Measurements from ENCODE around the gene LPCAT1. TPM values are rescaled to one million over a fixed set of nuclear protein-coding genes. Genes with fewer than 3 reads are reported as not detected.

LPCAT1 gene
- total RNA-seq, 4 donors from 2014 or later: 18.9 to 47.5 (median 29.2) TPM

GRCh38 chr5:1510631-1511030 is 13.1 kb downstream of the LPCAT1 start:
- TF ChIP-seq CTCF (IDR thresholded peaks at IDR 0.05; ENCODE audit: low read depth): no peak

- no peak for TF ChIP-seq CTCF (IDR thresholded peaks at IDR 0.05; ENCODE audit: low read depth)
Observed at GRCh38 chr5:1510151-1510561, 13.6 kb downstream of the LPCAT1 start.

GRCh38 chr5:1509346-1510085 is 14.2 kb downstream of the LPCAT1 start:
- no peak for TF ChIP-seq CTCF (IDR thresholded peaks at IDR 0.05; ENCODE audit: low read depth)

- no peak for TF ChIP-seq CTCF (IDR thresholded peaks at IDR 0.05; ENCODE audit: low read depth)
Observed at GRCh38 chr5:1508659-1509290, 15.0 kb downstream of the LPCAT1 start.

GRCh38 chr5:1507961-1508658 is 15.7 kb downstream of the LPCAT1 start:
- no peak for TF ChIP-seq CTCF (IDR thresholded peaks at IDR 0.05; ENCODE audit: low read depth)

- no peak for TF ChIP-seq CTCF (IDR thresholded peaks at IDR 0.05; ENCODE audit: low read depth)
Observed at GRCh38 chr5:1507457-1507856, 16.3 kb downstream of the LPCAT1 start.

- no peak for TF ChIP-seq CTCF (IDR thresholded peaks at IDR 0.05; ENCODE audit: low read depth)
Observed at GRCh38 chr5:1507014-1507375, 16.8 kb downstream of the LPCAT1 start.
